Measurements from ENCODE around the gene SORBS1. TPM values are rescaled to one million over a fixed set of nuclear protein-coding genes. Genes with fewer than 3 reads are reported as not detected.

Gene SORBS1
- polyA plus RNA-seq, 1 donor from 2014 or later: 39.5 TPM

- Histone ChIP-seq H4K20me1 (ENCODE audit: insufficient read depth) (no peaks in the 10 kb centered on the region), H3K27ac (ENCODE audit: low read length) (no peak overlapping the region), H3K4me3 (ENCODE audit: low read length) (no peak overlapping the region)
Observed at GRCh38 chr10:95413588-95413987, 147.6 kb downstream of the SORBS1 start.

GRCh38 chr10:95411635-95412034 lies 149.5 kb downstream of the SORBS1 start:
- no peaks in the 10 kb centered on the region for H3K9me2 ChIP-seq (ENCODE audit: insufficient read depth, low read length)
- no peaks in the 10 kb centered on the region for H3K27me3 ChIP-seq (ENCODE audit: insufficient read depth, low read depth, low read length)
- no peaks in the 10 kb centered on the region for H4K20me1 ChIP-seq (ENCODE audit: insufficient read depth)
- H3K79me2 ChIP-seq (replicated peaks; ENCODE audit: insufficient read depth, low read length): no peaks in the 10 kb centered on the region
- no peak overlapping the region for H2AFZ ChIP-seq (ENCODE audit: low read depth, low read length)
- H3K36me3 ChIP-seq (ENCODE audit: insufficient read depth, low read length): peaks cover 10% of the 10 kb centered on the region
- no peak overlapping the region for H3K4me2 ChIP-seq (ENCODE audit: low read length)
- no peaks in the 10 kb centered on the region for H3K9me3 ChIP-seq (ENCODE audit: low read length)
- H3F3A ChIP-seq (ENCODE audit: insufficient read depth, low read length, poor library complexity, severe bottlenecking): no peaks in the 10 kb centered on the region
- no peak overlapping the region for H3K9ac ChIP-seq (ENCODE audit: low read length)
- H3K4me3 ChIP-seq (ENCODE audit: low read length): no peak overlapping the region
- H3K27ac ChIP-seq (ENCODE audit: low read length): no peak overlapping the region
- TF ChIP-seq SMC3 (conservative IDR thresholded peaks at IDR 0.05; ENCODE audit: poor library complexity): no peak
- TF ChIP-seq REST (IDR thresholded peaks at IDR 0.05; ENCODE audit: borderline replicate concordance): no peak

More at GRCh38 chr10:95413588-95413987, 147.6 kb downstream of the SORBS1 start:
- Histone ChIP-seq H3K79me2 (replicated peaks; ENCODE audit: insufficient read depth, low read length) (no peaks in the 10 kb centered on the region), H3K9me3 (ENCODE audit: low read length) (no peaks in the 10 kb centered on the region), H2AFZ (ENCODE audit: low read depth, low read length) (no peak overlapping the region), H3K9me2 (ENCODE audit: insufficient read depth, low read length) (no peaks in the 10 kb centered on the region), H3K27me3 (ENCODE audit: insufficient read depth, low read depth, low read length) (no peaks in the 10 kb centered on the region), H3F3A (ENCODE audit: insufficient read depth, low read length, poor library complexity, severe bottlenecking) (no peaks in the 10 kb centered on the region), H3K4me2 (ENCODE audit: low read length) (no peak overlapping the region), H3K36me3 (ENCODE audit: insufficient read depth, low read length) (peaks cover 10% of the 10 kb centered on the region), H3K9ac (ENCODE audit: low read length) (no peak overlapping the region)
- TF ChIP-seq CTCF (IDR thresholded peaks at IDR 0.05; ENCODE audit: poor library complexity, severe bottlenecking): no peak
- TF ChIP-seq TAF1 (IDR thresholded peaks at IDR 0.05; ENCODE audit: low read depth): no peak
- TF ChIP-seq RAD21 (conservative IDR thresholded peaks at IDR 0.05): no peak
- no peak for TF ChIP-seq EP300 (conservative IDR thresholded peaks at IDR 0.05; ENCODE audit: poor library complexity, severe bottlenecking)
- no peak for TF ChIP-seq MXI1 (conservative IDR thresholded peaks at IDR 0.05; ENCODE audit: poor library complexity, severe bottlenecking)
- TF ChIP-seq REST (IDR thresholded peaks at IDR 0.05; ENCODE audit: borderline replicate concordance): no peak
- no peak for TF ChIP-seq POLR2AphosphoS5 (IDR thresholded peaks at IDR 0.05)
- TF ChIP-seq EZH2 (IDR thresholded peaks at IDR 0.05; ENCODE audit: borderline replicate concordance, insufficient read depth, low read length, poor library complexity, severe bottlenecking): no peak
- TF ChIP-seq SMC3 (conservative IDR thresholded peaks at IDR 0.05; ENCODE audit: poor library complexity): no peak

Measured in neural cell (in vitro differentiated cells).